Choroid plexus epithelial cell (primary cell): ENCODE data around the gene LMTK3.

Experiments used
- DNase-seq: peaks from one replicate; pipeline ENCODE4 v3.0.0-alpha.2; 2010; ENCODE audit warnings: low read depth
- H3K4me3 ChIP-seq: 2 replicates; pipeline ENCODE4 v1.5.1; 2011; ENCODE audit warnings: low read depth, mild to moderate bottlenecking, control low read depth, low read length, moderate library complexity
- CTCF ChIP-seq: conservative IDR thresholded peaks from 2 replicates; pipeline ENCODE4 v1.5.1; 2011; ENCODE audit warnings: low read depth, mild to moderate bottlenecking, control low read depth, inconsistent platforms, low read length, moderate library complexity

LMTK3 gene

GRCh38 chr19:48450441-48450840 lies 61.2 kb downstream of the LMTK3 start:
- no peak for DNase-seq
- no peak for TF ChIP-seq CTCF
- no peak overlapping the region for H3K4me3 ChIP-seq

- no peak overlapping the region for H3K4me3 ChIP-seq
- DNase-seq, result no peak
- no peak for TF ChIP-seq CTCF
Measured at GRCh38 chr19:48448563-48448962, 63.1 kb downstream of the LMTK3 start.

- no peak for DNase-seq
- peak overlapping the region; percentile 99 for H3K4me3 ChIP-seq
- no peak for TF ChIP-seq CTCF
Measured at GRCh38 chr19:48446579-48446978, 65.1 kb downstream of the LMTK3 start.

- DNase-seq, result peak; percentile 97
- TF ChIP-seq CTCF, result peak; percentile 37
- peak within 1 kb of the TSS; percentile 99 for H3K4me3 ChIP-seq
Measured at GRCh38 chr19:48445606-48446481, 65.8 kb downstream of the LMTK3 start, which contains the start of gene GRWD1. TSS of gene GRWD1 (plus strand) at chr19:48445983. CDS start at chr19:48446006, 23 bp downstream.

GRCh38 chr19:48445256-48445605 lies 66.4 kb downstream of the LMTK3 start:
- TF ChIP-seq CTCF, result peak; percentile 85
- peak; percentile 98 for DNase-seq
- peak overlapping the region; percentile 99 for H3K4me3 ChIP-seq

GRCh38 chr19:48444936-48445200 lies 66.8 kb downstream of the LMTK3 start:
- DNase-seq, result no peak
- peak overlapping the region; percentile 47 for H3K4me3 ChIP-seq
- TF ChIP-seq CTCF, result no peak
